Brain microvascular endothelial cell (primary cell): ENCODE results near the gene LMO1.

Source experiments
- DNase-seq: peaks from one replicate; pipeline ENCODE4 v3.0.0-alpha.2; 2020
- H3K27ac ChIP-seq: fragments of 250-450 bp; sonication (Bioruptor Pico); 2 replicates; pipeline ENCODE4 v1.5.1; 2020; ENCODE audit warnings: mild to moderate bottlenecking, moderate library complexity
- H3K27me3 ChIP-seq: fragments of 250-450 bp; sonication (Bioruptor Pico); replicated peaks from 2 replicates; pipeline ENCODE4 v1.5.1; 2020; ENCODE audit warnings: mild to moderate bottlenecking
- H3K36me3 ChIP-seq: fragments of 250-450 bp; sonication (Bioruptor Pico); replicated peaks from 2 replicates; pipeline ENCODE4 v1.5.1; 2020; ENCODE audit warnings: mild to moderate bottlenecking
- H3K4me3 ChIP-seq: 2 replicates; pipeline ENCODE4 v1.5.1; 2011; ENCODE audit warnings: low read depth, mild to moderate bottlenecking, control low read depth, low read length, moderate library complexity
- in situ Hi-C: cut with HindIII; loops from 2 replicates; pipeline ENCODE4 v1.10.0; 2017; ENCODE audit warnings: low sequenced_read_pairs, low pct_ligation_motif_present
- TF ChIP-seq, protein P1 (sequence below): IDR thresholded peaks from 2 replicates; pipeline ENCODE4 v1.5.1; 2011; ENCODE audit warnings: low read depth, mild to moderate bottlenecking, moderate library complexity, low read length, control low read depth, inconsistent platforms; ENCODE audit errors: missing control alignments

The LMO1 gene

DNA sequence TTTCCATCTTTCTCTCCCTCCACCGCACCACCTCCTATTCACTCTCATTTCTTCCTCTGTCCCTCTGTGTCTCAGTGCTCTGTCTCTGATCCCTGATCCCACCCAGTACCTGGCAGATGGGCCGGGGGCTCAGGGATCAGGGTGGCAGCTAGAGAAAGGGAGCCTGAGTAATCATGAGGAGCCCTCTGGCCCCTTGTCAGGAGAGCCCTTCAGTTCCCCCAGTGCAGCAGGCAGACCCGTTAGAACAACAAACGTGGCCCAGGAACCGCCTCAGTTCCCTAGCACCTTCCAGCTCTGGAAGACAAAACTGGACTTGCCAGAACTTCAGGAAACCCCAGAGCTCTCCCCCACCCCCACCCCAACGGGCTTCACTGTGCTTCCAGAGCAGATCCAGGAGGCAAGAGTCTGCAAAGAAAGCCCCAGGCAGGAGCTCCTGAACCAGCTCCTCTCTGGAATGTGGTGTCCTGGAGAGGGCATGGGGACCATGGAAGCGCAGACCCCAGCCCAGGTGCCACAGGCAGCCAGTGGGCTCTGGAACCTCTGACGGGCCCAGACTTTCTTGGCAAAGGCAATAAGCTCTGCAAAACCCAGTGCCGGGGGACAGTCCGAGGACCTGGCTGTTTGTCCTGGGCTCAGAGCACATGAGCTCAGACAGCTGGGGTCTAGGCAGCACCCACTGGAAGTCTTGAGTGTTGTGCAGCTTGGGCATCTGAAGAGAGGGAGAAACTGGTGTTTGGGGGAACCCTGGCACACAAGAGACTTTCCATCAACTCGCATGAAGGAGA lies 43.2 kb downstream of the LMO1 start:
- Histone ChIP-seq H3K27ac (no peak overlapping the region), H3K36me3 (no peaks in the 10 kb centered on the region), H3K4me3 (no peak overlapping the region), H3K27me3 (no peaks in the 10 kb centered on the region)
- DNase-seq = no peak
- TF ChIP-seq, protein P1, sequence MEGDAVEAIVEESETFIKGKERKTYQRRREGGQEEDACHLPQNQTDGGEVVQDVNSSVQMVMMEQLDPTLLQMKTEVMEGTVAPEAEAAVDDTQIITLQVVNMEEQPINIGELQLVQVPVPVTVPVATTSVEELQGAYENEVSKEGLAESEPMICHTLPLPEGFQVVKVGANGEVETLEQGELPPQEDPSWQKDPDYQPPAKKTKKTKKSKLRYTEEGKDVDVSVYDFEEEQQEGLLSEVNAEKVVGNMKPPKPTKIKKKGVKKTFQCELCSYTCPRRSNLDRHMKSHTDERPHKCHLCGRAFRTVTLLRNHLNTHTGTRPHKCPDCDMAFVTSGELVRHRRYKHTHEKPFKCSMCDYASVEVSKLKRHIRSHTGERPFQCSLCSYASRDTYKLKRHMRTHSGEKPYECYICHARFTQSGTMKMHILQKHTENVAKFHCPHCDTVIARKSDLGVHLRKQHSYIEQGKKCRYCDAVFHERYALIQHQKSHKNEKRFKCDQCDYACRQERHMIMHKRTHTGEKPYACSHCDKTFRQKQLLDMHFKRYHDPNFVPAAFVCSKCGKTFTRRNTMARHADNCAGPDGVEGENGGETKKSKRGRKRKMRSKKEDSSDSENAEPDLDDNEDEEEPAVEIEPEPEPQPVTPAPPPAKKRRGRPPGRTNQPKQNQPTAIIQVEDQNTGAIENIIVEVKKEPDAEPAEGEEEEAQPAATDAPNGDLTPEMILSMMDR = no peak
- in situ Hi-C loops = no loop called here

DNA sequence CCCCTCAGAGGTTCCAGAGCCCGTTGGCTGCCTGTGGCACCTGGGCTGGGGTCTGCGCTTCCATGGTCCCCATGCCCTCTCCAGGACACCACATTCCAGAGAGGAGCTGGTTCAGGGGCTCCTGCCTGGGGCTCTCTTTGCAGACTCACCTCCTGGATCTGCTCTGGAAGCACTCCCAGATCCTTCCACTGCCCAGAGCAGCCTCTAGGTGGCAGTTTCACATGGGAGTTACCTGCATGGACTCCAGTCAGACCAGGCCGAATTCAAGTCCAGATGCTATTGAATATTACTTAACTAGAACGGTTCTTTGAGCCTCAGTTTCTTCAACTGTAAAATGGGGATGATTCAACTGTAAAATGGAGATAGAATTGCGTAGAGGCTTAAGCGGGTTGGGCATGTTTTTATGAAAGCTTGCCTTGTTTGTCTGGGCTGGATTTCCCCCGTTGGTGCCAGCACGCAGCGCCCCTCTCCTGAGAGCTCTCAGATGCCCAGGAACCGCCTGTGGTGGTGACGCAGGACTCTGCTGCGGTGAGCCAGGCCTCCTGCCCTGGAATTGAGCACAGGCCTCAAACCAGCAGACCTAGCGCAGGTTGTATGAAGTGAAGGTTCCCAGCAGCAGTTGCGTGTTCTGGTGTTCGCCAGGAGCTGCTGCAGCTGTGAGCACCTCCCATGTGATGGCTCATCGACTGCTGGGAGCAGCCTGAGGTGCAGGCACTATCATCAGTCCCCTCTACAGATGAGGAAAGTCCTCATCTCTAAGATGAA lies 44.2 kb downstream of the LMO1 start:
- Histone ChIP-seq H3K36me3 (no peaks in the 10 kb centered on the region), H3K27me3 (no peaks in the 10 kb centered on the region), H3K4me3 (no peak overlapping the region), H3K27ac (no peak overlapping the region)
- TF ChIP-seq, protein P1 = peak; percentile 88
- DNase-seq = peak; percentile 63
- in situ Hi-C loops = no loop called here

DNA sequence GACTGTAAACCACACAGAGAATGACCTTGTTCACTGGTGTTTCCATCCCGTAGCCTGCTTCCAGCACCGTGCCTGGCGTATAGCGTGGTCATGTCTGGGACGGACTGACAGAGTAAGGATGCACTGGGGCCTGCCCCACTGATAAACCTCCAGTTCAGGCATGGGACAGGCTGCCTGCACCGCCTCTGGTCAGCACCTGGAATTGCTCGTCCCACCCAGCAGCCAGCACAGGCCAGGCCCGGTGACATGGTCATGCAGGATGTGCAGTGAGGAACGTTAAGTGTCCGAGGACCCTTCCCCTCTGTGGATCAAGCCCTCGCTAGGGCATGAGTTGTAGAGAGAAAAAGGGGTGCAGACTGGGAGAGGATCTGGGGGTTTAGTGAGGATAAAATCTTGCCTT lies 44.8 kb downstream of the LMO1 start:
- no peaks in the 10 kb centered on the region for H3K36me3 ChIP-seq
- H3K4me3 ChIP-seq = no peak overlapping the region
- TF ChIP-seq, protein P1 = peak; percentile 1
- no peak overlapping the region for H3K27ac ChIP-seq
- in situ Hi-C loops = no loop called here
- H3K27me3 ChIP-seq = no peaks in the 10 kb centered on the region
- no peak for DNase-seq

DNA sequence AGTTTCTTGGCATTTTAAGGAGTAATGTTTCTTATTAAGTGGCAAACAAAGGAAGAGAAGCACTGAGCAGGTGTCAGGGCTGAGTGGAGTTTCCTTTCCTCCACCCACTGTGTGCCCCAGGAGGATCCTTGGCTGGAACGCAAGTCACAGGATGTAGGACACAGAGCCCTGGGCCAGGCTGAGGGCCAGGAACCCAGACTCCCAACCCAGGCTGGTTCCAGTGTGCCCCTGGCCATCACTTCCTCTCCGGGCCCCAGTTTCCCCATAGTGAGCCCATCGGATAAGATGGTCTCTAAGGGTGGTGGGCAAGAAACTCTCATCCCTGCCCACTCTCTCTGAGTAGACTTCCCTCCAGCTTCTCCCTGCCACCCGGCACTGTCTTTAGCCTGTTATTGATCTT lies 45.3 kb downstream of the LMO1 start:
- DNase-seq = no peak
- no peak overlapping the region for H3K27ac ChIP-seq
- H3K36me3 ChIP-seq = no peaks in the 10 kb centered on the region
- TF ChIP-seq, protein P1 = no peak
- no peak overlapping the region for H3K4me3 ChIP-seq
- in situ Hi-C loops = no loop called here
- no peaks in the 10 kb centered on the region for H3K27me3 ChIP-seq

DNA sequence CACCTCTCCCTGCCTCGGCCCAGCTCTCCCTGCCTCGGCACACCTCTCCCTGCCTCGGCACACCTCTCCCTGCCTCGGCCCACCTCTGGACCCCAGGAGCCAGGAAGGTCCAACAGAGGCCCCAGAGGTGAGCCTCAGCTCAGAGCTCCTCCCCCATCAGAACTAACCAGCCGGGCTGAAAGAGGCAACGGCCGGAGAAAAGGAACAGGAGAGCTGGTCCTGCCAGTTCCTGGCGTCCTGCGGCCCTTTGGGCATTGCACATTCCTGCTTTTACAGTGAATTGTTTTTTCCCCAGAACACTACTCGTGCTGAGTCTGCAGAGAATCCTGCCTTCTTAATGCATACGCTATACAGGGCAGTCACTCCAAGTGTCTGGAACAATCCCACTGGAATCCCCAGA lies 45.8 kb downstream of the LMO1 start:
- H3K36me3 ChIP-seq = no peaks in the 10 kb centered on the region
- no peak overlapping the region for H3K4me3 ChIP-seq
- in situ Hi-C loops = no loop called here
- no peak for DNase-seq
- no peaks in the 10 kb centered on the region for H3K27me3 ChIP-seq
- TF ChIP-seq, protein P1 = no peak
- no peak overlapping the region for H3K27ac ChIP-seq
